DMS 273 treated with DMSO at 0.1 percent for 48 hours (cell line): Measurements from ENCODE around the gene PKP1.

Experiments
- DNase-seq: peaks from one replicate; lab custom pipeline; 2025; lab: John Stamatoyannopoulos, UW

PKP1 gene

DNA sequence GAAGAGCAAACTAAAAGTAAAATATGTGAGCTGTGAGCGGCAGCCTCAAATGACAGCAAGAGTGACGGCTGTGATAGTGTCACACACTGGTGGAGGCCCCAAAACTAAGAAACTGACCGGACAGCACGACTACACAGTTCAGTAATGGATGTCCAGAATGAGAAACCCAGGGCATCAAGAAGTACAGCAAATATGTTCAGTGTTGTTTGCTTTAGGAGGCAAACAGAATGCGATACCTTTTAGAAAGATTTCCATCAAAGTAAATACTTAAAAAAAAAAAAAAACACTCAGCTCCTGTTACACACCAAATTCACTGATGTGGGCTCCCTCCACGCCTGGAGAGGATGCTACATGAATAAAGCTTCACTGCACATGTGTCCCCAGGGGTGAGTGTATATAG is 1.1 kb upstream of the PKP1 start:
- DNase-seq, result no peak

- DNase-seq, result no peak
Observed at GRCh38 chr1:201283836-201284553, 689 bp downstream of the PKP1 start.

DNA sequence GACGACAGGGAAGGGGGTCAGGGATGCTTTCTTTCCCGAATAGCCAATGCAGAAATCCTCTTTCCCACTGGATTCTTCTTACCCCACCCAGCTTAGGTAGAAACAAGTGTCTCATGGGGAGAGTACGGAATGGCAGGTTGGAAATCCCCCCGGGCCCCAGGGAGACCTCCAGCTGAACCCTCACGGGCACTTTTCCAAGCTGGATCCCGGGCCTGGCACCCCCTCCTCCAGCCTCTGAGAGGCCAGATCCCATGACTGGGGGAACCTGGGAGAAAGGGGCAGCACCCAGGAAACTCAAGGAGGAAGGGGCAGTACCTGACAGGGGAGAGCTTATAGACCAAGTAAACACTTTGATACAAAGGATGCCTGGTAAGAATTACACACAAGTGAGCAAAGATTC is 1.3 kb downstream of the PKP1 start:
- DNase-seq, result no peak

DNA sequence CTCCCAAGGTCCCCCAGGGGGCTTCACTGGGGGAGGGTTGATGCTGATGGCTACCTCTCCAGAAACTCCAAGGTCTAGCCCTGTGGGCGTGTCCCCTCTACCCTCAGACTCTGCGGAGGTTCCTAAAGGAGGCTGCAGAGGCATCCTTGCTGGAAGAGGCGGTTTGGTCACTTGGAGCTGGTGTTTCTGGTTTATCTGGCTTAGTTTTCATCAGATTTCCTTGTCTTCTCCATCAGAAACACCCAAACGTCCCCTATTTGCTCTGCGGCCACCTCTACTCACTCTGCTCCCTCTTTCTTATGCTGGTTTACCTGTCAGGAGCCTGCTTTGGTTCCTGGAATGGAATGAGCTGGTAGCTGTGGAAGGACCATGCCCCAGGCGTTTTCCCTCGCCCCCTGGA is 2.5 kb downstream of the PKP1 start:
- DNase-seq, result no peak

DNA sequence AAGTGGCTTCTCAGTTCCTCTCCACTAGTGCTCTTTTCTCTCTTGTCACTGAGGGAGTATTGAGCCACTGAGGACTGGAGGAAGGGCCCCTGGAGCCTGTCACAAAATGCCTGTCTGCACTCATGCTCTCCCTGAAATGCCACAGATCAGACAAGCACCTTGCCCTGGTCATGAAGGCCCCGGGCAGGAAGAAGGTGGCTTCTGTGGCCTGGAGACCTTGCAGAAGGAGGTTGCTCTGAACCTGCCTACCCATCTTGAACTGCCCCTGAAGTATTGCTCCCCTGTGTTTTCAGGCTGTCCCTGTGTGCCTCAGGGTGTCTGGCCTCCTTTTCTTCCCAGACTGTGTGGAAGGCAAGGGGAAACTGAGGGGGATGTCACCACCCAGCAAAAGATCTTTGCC is 3.1 kb downstream of the PKP1 start:
- DNase-seq, result no peak

DNA sequence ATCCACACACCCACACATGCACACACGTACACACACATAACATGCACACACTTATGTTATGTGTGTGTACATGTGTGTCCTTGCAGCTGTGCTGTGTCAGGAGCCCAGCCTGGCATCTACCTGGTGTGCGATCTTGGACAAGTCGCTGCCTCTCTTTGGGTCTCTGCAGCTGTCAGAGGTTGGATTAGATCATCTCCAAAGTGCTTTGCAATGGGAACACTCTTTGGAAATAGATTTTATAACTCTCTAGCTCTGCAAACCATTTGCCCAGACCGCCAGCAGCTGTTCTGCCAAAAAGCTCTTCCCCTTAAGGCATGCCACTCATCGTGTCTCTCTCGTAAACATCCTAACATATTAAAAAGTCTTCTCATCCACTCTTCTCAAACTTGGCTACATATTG is 4.7 kb downstream of the PKP1 start:
- no peak for DNase-seq

DNA sequence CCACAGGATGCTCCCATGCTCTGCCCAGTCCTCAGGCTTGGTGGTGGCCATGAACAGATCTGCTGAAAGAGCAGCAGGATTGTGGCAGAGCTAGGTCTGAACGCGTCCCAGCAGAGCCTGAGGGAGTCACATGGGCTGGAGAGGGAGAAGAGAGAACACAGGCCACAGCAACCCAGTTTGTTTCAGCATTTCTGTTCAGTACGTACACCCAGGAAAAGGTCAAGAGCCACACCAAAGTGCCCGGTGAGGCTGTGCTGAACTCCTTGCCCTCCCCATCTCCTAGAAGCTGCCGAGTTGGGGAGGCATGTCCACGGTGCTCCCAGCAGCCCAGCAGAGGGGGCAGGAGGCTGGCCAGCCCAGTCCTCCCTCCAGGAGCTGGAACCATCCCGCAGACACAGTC is 5.5 kb downstream of the PKP1 start:
- DNase-seq, result no peak

- DNase-seq, result no peak
Observed at GRCh38 chr1:201290551-201290950, 7.2 kb downstream of the PKP1 start.

DNA sequence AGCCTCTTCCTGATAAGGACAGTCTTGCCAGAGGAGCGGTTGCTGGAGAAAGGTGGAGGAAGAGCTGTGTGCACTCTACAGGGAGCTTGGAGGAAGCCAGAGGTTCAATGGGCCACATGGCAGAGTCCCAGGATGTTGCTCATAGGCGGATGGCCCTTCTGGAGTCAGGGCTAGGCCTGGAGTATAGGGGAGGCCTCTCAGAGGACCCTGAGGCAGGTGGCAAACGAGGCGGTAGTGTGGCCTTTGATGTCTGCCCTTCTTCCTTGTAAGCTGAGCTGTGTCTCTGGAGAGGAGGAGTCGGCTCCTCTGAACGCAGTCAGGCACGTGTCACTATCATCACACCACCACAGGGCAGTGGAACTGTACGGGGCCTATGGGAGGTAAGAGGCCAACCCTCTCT is 8.6 kb downstream of the PKP1 start:
- DNase-seq, result no peak

DNA sequence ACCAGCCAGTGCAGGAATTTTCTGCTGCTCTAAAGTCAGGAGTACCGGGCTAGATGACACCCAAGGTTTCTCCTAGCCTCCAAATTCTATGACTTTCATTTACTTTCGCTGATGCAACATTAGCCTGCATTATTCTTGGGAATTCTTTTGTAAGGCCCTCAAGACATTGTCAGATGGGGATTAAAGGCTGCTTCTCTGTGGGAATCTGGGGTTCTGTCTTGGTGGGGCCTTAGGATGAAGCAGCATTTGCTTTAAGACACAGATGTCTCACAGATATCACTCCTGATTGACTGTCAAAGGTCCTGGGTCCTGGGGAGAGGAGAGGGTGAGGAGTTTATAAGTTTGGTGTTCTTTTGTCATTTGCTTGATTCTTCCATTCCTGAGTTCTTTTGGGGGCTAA is 11.6 kb downstream of the PKP1 start:
- DNase-seq, result no peak

DNA sequence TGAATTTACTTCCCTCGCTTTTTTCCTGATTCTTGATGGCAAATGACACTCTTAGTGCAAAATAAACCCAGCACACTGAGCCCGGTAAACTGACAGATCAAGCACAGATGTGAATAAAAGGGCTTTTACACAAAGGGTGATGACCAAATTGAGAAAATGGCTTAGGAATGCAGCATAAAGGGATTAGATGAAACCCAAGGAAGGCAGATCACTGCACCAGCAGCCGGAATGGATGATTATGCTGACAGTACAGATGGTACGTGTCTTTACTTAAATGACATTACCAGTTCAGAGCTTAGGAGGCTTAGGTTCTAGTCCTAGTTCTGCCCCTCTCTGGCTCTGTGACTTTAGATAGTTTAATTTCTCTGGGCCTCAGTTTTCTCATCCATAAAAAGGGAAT is 12.0 kb downstream of the PKP1 start:
- DNase-seq, result no peak

- DNase-seq, result no peak
Observed at GRCh38 chr1:201295861-201296260, 12.6 kb downstream of the PKP1 start.

GRCh38 chr1:201296352-201296751 is 13.0 kb downstream of the PKP1 start:
- no peak for DNase-seq

DNA sequence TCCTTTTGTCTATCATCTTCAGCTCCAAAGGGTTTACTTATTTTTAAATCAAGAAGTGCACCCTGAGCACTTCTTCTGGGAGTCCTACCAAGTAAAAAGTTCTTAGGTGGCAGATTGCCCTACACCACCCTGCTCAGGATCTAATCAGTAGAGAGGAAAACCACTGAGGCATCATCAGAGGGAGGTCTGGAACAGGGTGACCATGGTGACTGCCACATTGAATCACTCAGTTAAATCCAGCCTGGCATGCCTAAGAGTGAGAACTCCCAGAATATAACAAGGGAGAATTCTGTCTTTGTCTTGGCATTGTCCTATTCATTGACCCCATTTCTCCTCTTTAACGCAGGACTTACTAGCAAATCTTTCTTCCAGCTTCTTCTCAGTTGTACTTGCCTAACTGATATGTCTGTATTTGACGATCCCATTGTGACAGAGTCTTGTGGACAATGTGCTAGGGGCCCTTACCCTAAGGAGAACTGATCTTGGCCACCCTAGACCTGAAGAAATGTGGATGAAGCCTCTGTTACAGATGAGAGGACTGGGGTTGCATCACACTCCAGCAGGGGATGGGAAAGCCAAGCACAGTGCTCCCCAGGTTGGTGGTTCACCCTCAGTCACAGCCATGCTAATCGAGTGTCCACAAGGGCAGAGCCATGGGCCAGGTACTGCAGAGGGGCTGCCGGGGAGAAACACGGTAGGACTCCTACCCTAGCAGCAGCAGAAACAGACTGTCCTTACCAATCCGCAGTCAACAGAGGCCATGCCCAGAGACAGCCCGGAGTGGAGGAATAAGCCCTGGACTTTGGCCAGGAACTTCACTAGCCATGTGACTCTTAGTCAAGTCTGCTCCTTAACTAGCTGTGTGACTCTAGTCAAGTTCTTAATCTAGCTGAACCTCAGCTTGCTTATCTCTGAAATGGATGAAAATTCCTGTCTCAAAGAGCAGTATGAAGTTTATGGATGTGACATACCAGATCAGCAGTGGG is 15.4 kb downstream of the PKP1 start:
- DNase-seq, result no peak

- no peak for DNase-seq
Observed at GRCh38 chr1:201299968-201300367, 16.7 kb downstream of the PKP1 start.

DNA sequence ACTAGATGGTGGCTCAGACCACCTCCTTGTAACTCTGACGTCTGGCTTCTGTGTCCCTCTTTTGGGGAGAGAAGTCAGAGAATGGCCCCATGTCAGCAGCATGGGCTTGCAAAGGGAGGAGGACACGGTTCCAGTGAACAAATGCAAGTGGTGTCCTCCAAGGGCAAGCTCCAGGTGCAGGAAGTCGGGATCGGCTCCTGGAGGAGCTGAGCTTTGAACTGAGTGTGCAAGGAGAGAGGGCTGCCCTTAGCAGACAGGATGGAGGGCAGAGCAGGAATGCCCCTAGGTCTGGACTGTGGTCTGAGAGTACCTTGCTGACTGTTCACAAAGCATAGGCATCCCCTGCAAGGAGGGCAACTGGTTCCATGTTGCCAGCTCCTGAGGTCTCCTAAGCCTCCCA is 17.3 kb downstream of the PKP1 start:
- no peak for DNase-seq

GRCh38 chr1:201302163-201303152 is 19.2 kb downstream of the PKP1 start:
- DNase-seq, result no peak

GRCh38 chr1:201304126-201304525 is 20.8 kb downstream of the PKP1 start:
- no peak for DNase-seq

DNA sequence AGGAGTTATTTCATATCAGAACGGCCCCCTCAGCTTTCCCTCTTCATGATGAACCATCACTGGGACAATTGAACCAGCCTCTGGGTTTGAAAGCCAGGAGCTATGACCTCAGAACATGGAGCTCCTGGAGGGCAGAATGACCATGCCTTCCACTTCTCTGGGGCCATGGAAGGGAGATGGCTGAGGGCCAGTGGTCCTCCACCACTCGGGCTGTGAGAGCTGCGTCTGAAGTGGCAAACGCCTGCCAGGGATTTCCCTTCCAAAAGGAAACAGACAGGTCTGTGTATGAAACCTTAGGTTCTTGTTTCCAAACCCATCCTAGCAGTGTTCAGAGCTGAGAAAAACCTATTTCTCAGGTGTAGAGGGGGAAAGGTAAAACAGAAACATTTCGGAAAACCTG is 22.5 kb downstream of the PKP1 start:
- no peak for DNase-seq

- DNase-seq, result no peak
Observed at GRCh38 chr1:201307231-201307630, 23.9 kb downstream of the PKP1 start.

DNA sequence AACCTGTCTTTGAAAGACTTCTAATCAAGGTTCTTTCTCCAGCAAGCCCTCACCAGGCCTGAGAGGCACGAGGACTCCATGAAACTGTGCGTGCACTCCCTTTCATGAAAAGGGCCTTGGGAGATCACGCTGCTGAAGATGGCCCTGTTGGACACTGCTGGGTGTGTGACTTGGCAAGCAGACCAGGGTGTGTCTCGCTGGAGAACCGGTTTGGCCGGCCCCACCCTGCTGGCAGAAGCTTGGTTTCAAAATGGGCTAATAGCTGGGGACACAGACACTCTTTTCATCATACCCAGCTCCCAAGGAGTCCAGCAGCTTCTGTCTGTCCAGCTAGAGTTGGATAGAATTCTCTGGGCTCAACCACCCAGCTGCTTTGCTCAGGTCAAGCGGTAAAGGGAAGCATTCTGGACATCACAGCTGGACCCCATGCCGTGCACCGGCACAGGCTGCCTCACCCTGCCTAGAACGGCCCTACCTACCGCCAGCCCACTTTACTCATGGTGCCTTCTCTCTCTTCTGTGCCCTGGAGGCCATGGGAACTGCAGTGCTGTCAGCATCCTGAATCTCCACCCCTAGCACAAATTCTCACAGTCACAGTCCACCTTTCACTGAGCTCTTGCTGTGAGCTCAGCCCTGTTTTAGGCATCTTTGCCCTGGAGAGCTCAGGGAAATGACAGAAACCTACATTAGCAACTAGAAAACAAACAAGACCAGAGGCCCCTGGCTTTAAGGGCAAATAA is 24.6 kb downstream of the PKP1 start:
- no peak for DNase-seq
